ENCODE results near the gene ZNF69.
"Not testable (repeated sequence)": the region's sequence is repeated elsewhere in the genome, so short reads cannot be mapped to it uniquely, and the experiment has no call there.

ZNF69 gene

GRCh38 chr19:11872624-11873023, 15.0 kb upstream of the ZNF69 start:
- no peak for TF ChIP-seq CTCF (IDR thresholded peaks at IDR 0.05)
- no peak for DNase-seq
- peaks cover 16 to 33% (median 29%) of the 10 kb centered on the region in 3 donors for H3K36me3 ChIP-seq
- intact Hi-C loops (cut with DNase I; ENCODE audit: low total_unique reads), result no loop called here
- H3K9me3 ChIP-seq, result peaks cover 4 to 47% (median 46%) of the 10 kb centered on the region in 3 donors
- H3K27ac ChIP-seq, result no peak overlapping the region
- no peak overlapping the region for H3K4me3 ChIP-seq
- H3K4me1 ChIP-seq, result no peaks in the 10 kb centered on the region
- H3K27me3 ChIP-seq, result no peaks in the 10 kb centered on the region

- H3K36me3 ChIP-seq, result peaks cover 5 to 21% (median 18%) of the 10 kb centered on the region in 3 donors
- no peak overlapping the region for H3K4me3 ChIP-seq
- no peaks in the 10 kb centered on the region for H3K27me3 ChIP-seq
- no peak overlapping the region for H3K27ac ChIP-seq
- DNase-seq, result no peak
- H3K9me3 ChIP-seq, result peaks cover 4 to 36% (median 34%) of the 10 kb centered on the region in 3 donors
- intact Hi-C loops (cut with DNase I; ENCODE audit: low total_unique reads), result no loop called here
- no peak for TF ChIP-seq CTCF (IDR thresholded peaks at IDR 0.05)
- H3K4me1 ChIP-seq, result no peaks in the 10 kb centered on the region
These were observed 13.8 kb upstream of the ZNF69 start for GRCh38 chr19:11873762-11874161.

- not testable (repeated sequence) for H3K4me1 ChIP-seq, DNase-seq, H3K36me3 ChIP-seq, H3K27ac ChIP-seq, H3K27me3 ChIP-seq, H3K4me3 ChIP-seq, H3K9me3 ChIP-seq
- intact Hi-C loops (cut with DNase I; ENCODE audit: low total_unique reads), result loop anchor here (10.0 kb wide), 1 partner anchor 85 kb away; the partner anchor contains the start of gene ZNF491
These were observed 7.8 kb upstream of the ZNF69 start for GRCh38 chr19:11879687-11880266.

- TF ChIP-seq CTCF (IDR thresholded peaks at IDR 0.05), result no peak
- Histone ChIP-seq H3K4me1 (no peaks in the 10 kb centered on the region), H3K9me3 (no peaks in the 10 kb centered on the region), H3K27me3 (no peaks in the 10 kb centered on the region), H3K27ac (no peak overlapping the region), H3K4me3 (no peak overlapping the region), H3K36me3 (no peaks in the 10 kb centered on the region)
- intact Hi-C loops (cut with DNase I; ENCODE audit: low total_unique reads), result loop anchor here (10.0 kb wide), 1 partner anchor 86 kb away; the partner anchor contains the start of gene ZNF491
- DNase-seq, result no peak
These were observed 7.0 kb upstream of the ZNF69 start for GRCh38 chr19:11880598-11880997.

- peak; percentile 59 to 66 for TF ChIP-seq CTCF (IDR thresholded peaks at IDR 0.05)
- no peaks in the 10 kb centered on the region for H3K27me3 ChIP-seq
- H3K36me3 ChIP-seq, result no peaks in the 10 kb centered on the region
- H3K9me3 ChIP-seq, result no peaks in the 10 kb centered on the region
- H3K4me3 ChIP-seq, result no peak overlapping the region
- no peak overlapping the region for H3K27ac ChIP-seq
- no peaks in the 10 kb centered on the region for H3K4me1 ChIP-seq
- peak; percentile 24 to 66 for DNase-seq
- intact Hi-C loops (cut with DNase I; ENCODE audit: low total_unique reads), result loop anchor here (10.0 kb wide), 1 partner anchor 86 kb away; the partner anchor contains the start of gene ZNF491
These were observed 6.3 kb upstream of the ZNF69 start for GRCh38 chr19:11881151-11881800.

GRCh38 chr19:11882606-11883005, 5.0 kb upstream of the ZNF69 start:
- Histone ChIP-seq H3K27ac (no peak overlapping the region), H3K4me3 (no peak overlapping the region), H3K27me3 (no peaks in the 10 kb centered on the region), H3K36me3 (no peaks in the 10 kb centered on the region), H3K4me1 (peaks cover 0 to 5% (median 2%) of the 10 kb centered on the region in 4 donors), H3K9me3 (no peaks in the 10 kb centered on the region)
- no peak for DNase-seq
- TF ChIP-seq CTCF (IDR thresholded peaks at IDR 0.05), result no peak
- intact Hi-C loops (cut with DNase I; ENCODE audit: low total_unique reads), result loop anchor here (10.0 kb wide), 1 partner anchor 88 kb away; the partner anchor contains the start of gene ZNF491

Data from tibial artery (tissue), 4 donors.